ENCODE data around the gene ERMP1. TPM values are rescaled to one million over a fixed set of nuclear protein-coding genes. Genes with fewer than 3 reads are reported as not detected.

The ERMP1 gene
- polyA plus RNA-seq, 3 donors = 2.5 to 3.7 (median 3.6) TPM

DNA sequence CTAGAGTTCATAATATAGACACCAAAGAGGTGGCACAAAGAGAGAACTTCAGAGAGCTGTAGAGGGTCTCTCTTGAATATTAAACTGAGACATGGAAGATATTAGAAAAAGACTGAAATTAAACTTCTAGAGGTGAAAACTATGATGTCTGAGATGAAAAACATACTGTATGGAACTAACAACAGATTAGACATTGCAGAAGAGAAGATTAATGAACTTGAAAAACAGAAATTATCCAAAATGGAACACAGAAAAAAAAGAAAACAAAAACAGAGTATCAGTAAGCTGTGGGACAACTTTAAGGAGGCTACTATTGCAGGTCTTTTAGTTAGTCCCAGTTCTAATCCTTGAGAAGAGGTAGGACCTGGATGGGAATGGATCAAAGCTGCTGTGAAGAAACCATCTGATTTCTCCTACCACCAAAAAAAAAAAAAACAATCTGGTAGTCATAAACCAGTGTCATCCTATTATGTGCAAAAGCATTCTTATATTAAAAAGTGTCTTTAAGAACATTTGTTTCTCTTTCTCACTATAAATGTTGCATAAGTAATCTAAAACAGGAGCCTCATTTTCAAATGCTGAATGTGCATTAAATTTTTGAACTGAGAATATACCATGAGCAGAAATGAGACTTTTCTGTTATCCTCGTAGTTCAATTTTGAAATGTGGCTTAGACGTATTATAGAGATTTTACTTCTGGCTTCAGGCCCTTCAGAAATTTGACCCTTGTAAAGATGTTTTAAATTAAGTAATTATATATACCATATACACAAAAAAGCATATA, 96.2 kb downstream of the ERMP1 start:
- Histone ChIP-seq H3K36me3 (replicated peaks in 1 of 2; ENCODE audit: control insufficient read depth in 1 of 2, insufficient read depth in 2 of 2, low read length in 2 of 2) (peaks cover 53 to 90% of the 10 kb centered on the region in 2 donors), H3K4me1 (ENCODE audit: control insufficient read depth in 1 of 2, insufficient read depth in 2 of 2, low read length in 2 of 2) (no peaks in the 10 kb centered on the region), H3K4me2 (replicated peaks; ENCODE audit: extremely low read depth, low read length, poor library complexity, severe bottlenecking) (no peak overlapping the region), H4K20me1 (ENCODE audit: insufficient read depth, low read length) (no peaks in the 10 kb centered on the region), H3K4me3 (replicated peaks in 1 of 3; ENCODE audit: low read depth in 2 of 3, low read length in 3 of 3) (no peak overlapping the region), H3K27ac (ENCODE audit: low read depth in 1 of 2, low read length in 2 of 2) (no peak overlapping the region), H3K27me3 (ENCODE audit: control insufficient read depth in 2 of 2, insufficient read depth in 2 of 2, low read length in 2 of 2) (no peaks in the 10 kb centered on the region), H2AFZ (ENCODE audit: insufficient read depth, low read depth, low read length, poor library complexity, severe bottlenecking) (no peak overlapping the region), H3K79me2 (ENCODE audit: insufficient read depth, low read length) (no peaks in the 10 kb centered on the region), H3K9ac (ENCODE audit: insufficient read depth, low read length, poor library complexity, severe bottlenecking) (no peak overlapping the region), H3K9me3 (replicated peaks in 1 of 2; ENCODE audit: control insufficient read depth in 1 of 2, insufficient read depth in 1 of 2, low read length in 2 of 2) (no peaks in the 10 kb centered on the region)
- intact Hi-C loops (cut with micrococcal nuclease) = no loop called here
- no CpG with 5 or more reads among the region's 2 CpGs for WGBS (ENCODE audit: insufficient coverage)
- peaks cover 0 to 1% (median 0%) of the 10 kb centered on the region in 3 donors for H3K27me3 Mint-ChIP-seq (ENCODE audit: low read depth in 3 of 3)
- no peaks in the 10 kb centered on the region for H3K4me1 Mint-ChIP-seq
- no peak overlapping the region for H3K4me3 Mint-ChIP-seq
- peaks cover 73 to 78% of the 10 kb centered on the region in 2 donors for H3K36me3 Mint-ChIP-seq
- no peak for DNase-seq
- peaks cover 0 to 3% (median 0%) of the 10 kb centered on the region in 7 donors for H3K9me3 Mint-ChIP-seq
- H3K27ac Mint-ChIP-seq = no peak overlapping the region
- TF ChIP-seq, protein P1, sequence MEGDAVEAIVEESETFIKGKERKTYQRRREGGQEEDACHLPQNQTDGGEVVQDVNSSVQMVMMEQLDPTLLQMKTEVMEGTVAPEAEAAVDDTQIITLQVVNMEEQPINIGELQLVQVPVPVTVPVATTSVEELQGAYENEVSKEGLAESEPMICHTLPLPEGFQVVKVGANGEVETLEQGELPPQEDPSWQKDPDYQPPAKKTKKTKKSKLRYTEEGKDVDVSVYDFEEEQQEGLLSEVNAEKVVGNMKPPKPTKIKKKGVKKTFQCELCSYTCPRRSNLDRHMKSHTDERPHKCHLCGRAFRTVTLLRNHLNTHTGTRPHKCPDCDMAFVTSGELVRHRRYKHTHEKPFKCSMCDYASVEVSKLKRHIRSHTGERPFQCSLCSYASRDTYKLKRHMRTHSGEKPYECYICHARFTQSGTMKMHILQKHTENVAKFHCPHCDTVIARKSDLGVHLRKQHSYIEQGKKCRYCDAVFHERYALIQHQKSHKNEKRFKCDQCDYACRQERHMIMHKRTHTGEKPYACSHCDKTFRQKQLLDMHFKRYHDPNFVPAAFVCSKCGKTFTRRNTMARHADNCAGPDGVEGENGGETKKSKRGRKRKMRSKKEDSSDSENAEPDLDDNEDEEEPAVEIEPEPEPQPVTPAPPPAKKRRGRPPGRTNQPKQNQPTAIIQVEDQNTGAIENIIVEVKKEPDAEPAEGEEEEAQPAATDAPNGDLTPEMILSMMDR (IDR thresholded peaks at IDR 0.05) = no peak

DNA sequence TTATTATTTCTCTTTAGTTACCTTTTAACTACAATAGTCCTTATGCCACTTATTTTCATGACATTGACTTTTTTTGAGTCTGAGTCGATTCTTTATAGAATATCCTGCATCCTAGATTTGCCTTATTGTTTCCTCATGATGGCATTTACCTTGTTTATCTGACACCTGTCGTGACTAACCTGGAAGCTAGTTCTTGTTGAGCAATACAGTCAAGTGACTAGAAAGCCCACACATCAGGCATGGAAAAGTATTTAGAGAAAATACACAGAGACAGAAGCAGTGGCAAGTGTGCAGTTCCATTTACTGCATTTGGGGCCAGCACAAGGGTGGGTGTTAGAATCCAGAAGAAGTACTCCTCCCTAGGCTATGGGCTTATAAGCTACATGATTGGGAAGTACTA, 97.8 kb downstream of the ERMP1 start:
- peaks cover 0 to 2% (median 0%) of the 10 kb centered on the region in 7 donors for H3K9me3 Mint-ChIP-seq
- TF ChIP-seq, protein P1 (IDR thresholded peaks at IDR 0.05) = no peak

More for the DNA sequence above, 97.8 kb downstream of the ERMP1 start:
- no peak overlapping the region for H3K27ac ChIP-seq (ENCODE audit: low read depth in 1 of 2, low read length in 2 of 2)
- no peak overlapping the region for H3K27ac Mint-ChIP-seq
- no peaks in the 10 kb centered on the region for H3K9me3 ChIP-seq (replicated peaks in 1 of 2; ENCODE audit: control insufficient read depth in 1 of 2, insufficient read depth in 1 of 2, low read length in 2 of 2)
- H4K20me1 ChIP-seq (ENCODE audit: insufficient read depth, low read length) = peaks cover 3% of the 10 kb centered on the region
- peaks cover 0 to 1% (median 0%) of the 10 kb centered on the region in 3 donors for H3K27me3 Mint-ChIP-seq (ENCODE audit: low read depth in 3 of 3)
- H3K4me1 Mint-ChIP-seq = no peaks in the 10 kb centered on the region
- no peak overlapping the region for H3K4me3 Mint-ChIP-seq
- peaks cover 64 to 70% of the 10 kb centered on the region in 2 donors for H3K36me3 Mint-ChIP-seq
- H3K9ac ChIP-seq (ENCODE audit: insufficient read depth, low read length, poor library complexity, severe bottlenecking) = no peak overlapping the region
- intact Hi-C loops (cut with micrococcal nuclease) = no loop called here
- 100% methylated on average over 2 of the region's 2 CpGs for WGBS (ENCODE audit: insufficient coverage)
- no peak overlapping the region for H3K4me2 ChIP-seq (replicated peaks; ENCODE audit: extremely low read depth, low read length, poor library complexity, severe bottlenecking)
- H3K36me3 ChIP-seq (replicated peaks in 1 of 2; ENCODE audit: control insufficient read depth in 1 of 2, insufficient read depth in 2 of 2, low read length in 2 of 2) = peaks cover 55 to 86% of the 10 kb centered on the region in 2 donors
- no peaks in the 10 kb centered on the region for H3K4me1 ChIP-seq (ENCODE audit: control insufficient read depth in 1 of 2, insufficient read depth in 2 of 2, low read length in 2 of 2)
- no peaks in the 10 kb centered on the region for H3K79me2 ChIP-seq (ENCODE audit: insufficient read depth, low read length)
- no peak overlapping the region for H3K4me3 ChIP-seq (replicated peaks in 1 of 3; ENCODE audit: low read depth in 2 of 3, low read length in 3 of 3)
- no peak overlapping the region for H2AFZ ChIP-seq (ENCODE audit: insufficient read depth, low read depth, low read length, poor library complexity, severe bottlenecking)
- DNase-seq = no peak
- no peaks in the 10 kb centered on the region for H3K27me3 ChIP-seq (ENCODE audit: control insufficient read depth in 2 of 2, insufficient read depth in 2 of 2, low read length in 2 of 2)

Other genes starting within 250 kb of the ERMP1 start
- gene RIC1, start 204.0 kb downstream of the ERMP1 start, polyA plus RNA-seq = 10 to 100 TPM; 13.4 to 36.4 (median 16.3) TPM
- not detected for gene MLANA, start 57.8 kb upstream of the ERMP1 start, polyA plus RNA-seq
- gene RANBP6, start 182.5 kb upstream of the ERMP1 start, polyA plus RNA-seq = 10 to 100 TPM in 2 of 3 donors, 1 to 10 TPM in 1; 6.1 to 16.0 (median 15.7) TPM

All from CD14-positive monocyte (primary cell).